HFF-Myc (cell line): ENCODE data around the gene RBM19.
"Not testable (repeated sequence)": the region's sequence is repeated elsewhere in the genome, so short reads cannot be mapped to it uniquely, and the experiment has no call there.

Experiments used
- DNase-seq: peaks from one replicate; pipeline ENCODE4 v3.0.0-alpha.2; 2011; ENCODE audit warnings: low read depth; ENCODE audit errors: extremely low read depth
- H3K4me3 ChIP-seq: replicated peaks from 2 replicates; pipeline ENCODE4 v1.5.1; 2011; ENCODE audit warnings: low read depth, mild to moderate bottlenecking, control low read depth, low read length
- CTCF ChIP-seq: IDR thresholded peaks from 2 replicates; pipeline ENCODE4 v1.5.1; 2012; ENCODE audit warnings: mild to moderate bottlenecking, low read depth, low read length, control low read depth; ENCODE audit errors: missing control alignments

RBM19 gene

GRCh38 chr12:113994051-113994450 is 27.9 kb upstream of the RBM19 start:
- H3K4me3 ChIP-seq: no peak overlapping the region
- no peak for TF ChIP-seq CTCF
- DNase-seq: no peak

- not testable (repeated sequence) for H3K4me3 ChIP-seq, DNase-seq
Observed at GRCh38 chr12:113992751-113993150, 26.6 kb upstream of the RBM19 start.

DNA sequence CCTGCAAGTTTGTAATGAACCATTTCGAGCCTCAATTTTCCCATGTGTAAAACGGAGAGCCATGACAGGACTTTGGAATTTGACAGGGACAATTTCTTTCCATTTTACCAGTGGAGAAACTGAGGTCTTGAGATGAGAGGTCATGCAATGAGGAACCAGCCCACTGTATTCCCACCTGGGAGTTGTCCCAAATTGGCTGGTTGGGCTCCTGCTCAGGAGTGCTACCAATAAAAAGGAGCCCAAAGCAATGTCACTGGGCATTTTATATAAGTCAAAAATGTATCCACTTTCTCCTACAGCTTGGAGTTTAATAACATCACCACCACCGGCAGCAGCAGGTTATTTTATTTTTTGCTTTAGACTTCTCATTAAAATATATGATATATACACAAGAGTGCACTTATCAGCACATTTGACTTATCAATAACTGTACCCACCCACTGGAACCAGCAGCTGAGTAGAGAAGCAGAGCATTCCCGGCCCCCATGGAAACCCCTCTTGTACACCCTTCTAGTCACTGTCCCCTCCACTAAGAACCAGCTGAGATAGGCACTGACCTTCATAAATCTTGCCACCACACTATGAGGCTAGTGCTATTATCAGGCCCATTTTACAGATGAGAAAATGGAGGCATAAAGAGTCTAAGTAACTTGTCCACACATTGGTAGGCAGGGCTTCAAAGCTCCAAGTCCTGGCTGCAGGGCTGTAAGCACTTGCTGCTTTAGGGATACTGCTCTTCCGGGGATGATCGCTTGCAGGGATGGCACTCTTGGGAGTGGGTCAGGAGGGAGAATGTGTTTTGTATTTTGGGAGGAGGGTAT is 25.3 kb upstream of the RBM19 start:
- H3K4me3 ChIP-seq: no peak overlapping the region
- DNase-seq: no peak
- TF ChIP-seq CTCF: no peak

DNA sequence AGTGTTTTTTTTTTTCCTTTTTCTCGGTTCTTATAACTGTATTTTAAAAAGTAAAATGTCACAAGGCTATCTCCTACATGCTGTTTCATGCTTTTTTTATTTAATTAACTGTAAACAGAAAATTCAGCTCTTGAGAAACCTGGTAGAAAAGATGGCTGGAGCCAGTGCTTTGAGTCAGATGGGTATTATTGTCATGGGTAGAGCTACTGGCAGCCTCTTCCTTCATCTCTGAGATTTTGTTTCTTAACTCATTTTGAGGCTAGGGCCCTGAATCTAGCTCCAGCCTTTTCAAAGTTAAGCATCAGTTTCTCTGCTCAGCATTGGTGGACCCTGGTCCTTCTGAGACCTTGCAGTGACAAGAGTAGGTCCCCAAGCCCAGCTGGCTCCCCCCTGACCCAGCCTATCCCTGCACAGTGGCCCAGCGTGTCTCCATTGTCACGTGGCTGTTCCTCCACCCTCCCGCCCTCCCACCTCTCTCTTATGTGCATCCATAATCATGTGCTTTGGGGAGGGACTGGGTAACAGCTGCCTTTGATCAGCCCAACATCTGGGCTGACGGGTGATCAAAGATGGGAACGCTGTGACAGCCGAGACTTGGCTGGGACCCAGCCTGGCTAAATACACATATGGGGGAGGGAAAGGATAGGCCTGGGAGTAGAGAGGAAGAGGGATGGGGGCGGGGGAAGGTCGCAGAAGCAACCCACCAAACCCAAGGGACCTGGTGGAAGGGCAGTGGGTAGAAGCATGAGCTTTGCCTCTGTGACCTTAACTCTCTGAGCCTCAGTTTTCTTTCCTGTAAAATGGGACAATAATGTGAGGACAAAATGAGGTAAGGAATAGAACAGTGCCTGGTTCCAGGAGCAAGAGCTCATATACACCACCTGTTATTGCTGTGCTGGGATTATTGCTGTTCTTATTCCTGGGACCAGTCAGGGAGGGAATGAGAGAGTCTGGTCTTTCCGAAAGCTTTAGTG is 24.4 kb upstream of the RBM19 start:
- no peak overlapping the region for H3K4me3 ChIP-seq
- TF ChIP-seq CTCF: no peak
- DNase-seq: no peak

GRCh38 chr12:113988976-113989375 is 22.9 kb upstream of the RBM19 start:
- no peak for TF ChIP-seq CTCF
- DNase-seq: no peak
- no peak overlapping the region for H3K4me3 ChIP-seq

- H3K4me3 ChIP-seq: no peak overlapping the region
- DNase-seq: no peak
- TF ChIP-seq CTCF: no peak
Observed at GRCh38 chr12:113988064-113988451, 21.9 kb upstream of the RBM19 start.

DNA sequence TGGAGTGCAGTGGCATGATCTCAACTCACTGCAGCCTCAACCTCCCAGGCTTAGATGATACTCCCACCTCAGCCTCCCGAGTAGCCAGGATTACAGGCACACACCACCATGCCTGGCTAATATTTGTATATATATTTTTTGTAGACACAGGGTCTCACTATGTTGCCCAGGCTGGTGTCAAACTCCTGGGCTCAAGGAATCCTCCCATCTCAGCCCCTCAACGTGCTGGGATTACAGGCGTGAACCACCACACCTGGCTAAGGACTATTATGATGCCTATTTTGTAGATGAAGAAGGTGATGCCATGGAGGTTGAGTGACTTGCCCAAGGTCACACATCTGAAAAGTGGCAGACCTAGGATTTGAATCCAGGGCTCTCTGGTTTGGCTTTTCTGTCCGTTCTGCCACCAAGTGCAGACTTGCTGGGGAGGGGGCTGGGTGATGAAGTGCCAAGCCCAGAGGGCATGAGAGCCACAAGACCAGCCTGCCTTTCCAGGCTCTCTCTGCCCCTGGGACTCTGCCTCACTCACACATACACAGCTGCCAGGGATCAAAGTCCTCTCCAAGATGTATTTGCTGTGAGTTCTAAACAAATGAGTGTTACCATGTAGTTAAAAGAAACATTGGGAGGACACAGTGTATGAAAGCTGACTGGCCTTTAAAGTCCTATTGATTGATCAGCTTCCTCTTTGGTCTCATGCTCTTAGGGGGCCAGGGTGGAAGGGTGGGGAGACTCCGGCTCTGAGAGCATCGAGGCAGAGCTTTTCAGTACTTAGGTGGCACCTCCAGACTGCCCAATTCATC is 21.3 kb upstream of the RBM19 start:
- H3K4me3 ChIP-seq: no peak overlapping the region
- DNase-seq: no peak
- TF ChIP-seq CTCF: no peak
